Measurements from ENCODE around the gene FLT3.
"Not testable (repeated sequence)": the region's sequence is repeated elsewhere in the genome, so short reads cannot be mapped to it uniquely, and the experiment has no call there.

FLT3 gene

GRCh38 chr13:28099396-28100149, 803 bp downstream of the FLT3 start:
- DNase-seq (ENCODE audit: low read depth): no peak

DNA sequence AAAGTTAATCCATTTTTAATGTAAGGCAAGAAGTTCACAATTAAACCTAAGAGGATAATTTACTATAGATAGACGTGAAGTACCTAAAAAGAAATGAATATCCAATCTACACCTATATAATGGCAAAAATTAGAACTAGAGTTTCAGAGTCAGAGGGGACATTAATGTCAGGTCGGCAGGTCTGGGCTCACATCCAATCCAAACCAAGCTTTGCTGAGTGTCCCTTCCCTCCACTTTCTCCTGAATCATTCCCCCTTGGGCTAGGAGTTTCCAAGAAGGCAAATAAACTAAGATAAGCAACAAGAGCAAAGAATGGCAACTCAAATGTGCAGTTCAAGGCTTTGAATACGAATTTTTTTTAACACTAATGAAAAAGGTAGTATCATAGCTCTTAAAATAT, 2.9 kb downstream of the FLT3 start:
- DNase-seq (ENCODE audit: low read depth): no peak

- DNase-seq (ENCODE audit: low read depth): no peak
Observed at GRCh38 chr13:28094306-28094705, 6.1 kb downstream of the FLT3 start.

DNA sequence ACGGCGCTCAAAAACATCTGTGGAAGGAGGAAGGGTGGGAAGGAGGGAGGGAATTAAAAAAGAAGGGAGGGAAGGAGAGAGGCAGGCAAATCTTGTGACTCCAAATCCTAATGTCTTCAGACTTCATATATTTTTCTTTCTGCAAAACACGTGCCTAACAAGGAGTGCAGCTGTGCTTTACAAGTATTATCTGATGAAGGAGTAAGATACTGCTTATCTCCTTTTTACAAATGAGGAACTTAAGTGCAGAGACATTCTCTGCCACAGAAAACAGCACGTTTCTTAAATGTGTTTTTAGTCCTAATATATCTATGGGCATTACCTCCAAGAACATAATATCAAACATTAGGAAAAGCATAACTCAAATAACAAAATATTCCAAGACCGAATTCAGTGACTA, 6.5 kb downstream of the FLT3 start:
- no peak for DNase-seq (ENCODE audit: low read depth)

DNA sequence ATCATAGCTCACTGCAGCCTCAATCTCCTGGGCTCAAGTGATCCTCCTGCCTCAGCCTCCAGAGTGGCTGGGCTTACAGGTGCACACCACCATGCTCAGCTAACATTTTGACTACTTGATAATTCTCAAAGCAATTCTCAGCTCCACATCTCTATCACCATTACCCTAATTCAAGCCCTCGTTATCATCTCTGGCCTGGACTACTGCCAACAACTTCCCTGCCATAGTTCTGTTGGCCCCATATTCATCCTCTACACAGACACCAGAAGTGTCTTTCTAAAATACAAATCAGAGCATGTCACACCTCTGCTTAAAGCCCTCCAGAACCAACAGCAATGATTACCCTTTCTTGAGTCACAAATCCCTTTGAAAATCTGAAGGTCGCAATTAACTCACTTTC, 7.9 kb downstream of the FLT3 start:
- DNase-seq (ENCODE audit: low read depth): no peak

GRCh38 chr13:28089065-28089464, 11.3 kb downstream of the FLT3 start:
- no peak for DNase-seq (ENCODE audit: low read depth)

- not testable (repeated sequence) for DNase-seq (ENCODE audit: low read depth)
Observed at GRCh38 chr13:28077820-28078219, 22.6 kb downstream of the FLT3 start.

DNA sequence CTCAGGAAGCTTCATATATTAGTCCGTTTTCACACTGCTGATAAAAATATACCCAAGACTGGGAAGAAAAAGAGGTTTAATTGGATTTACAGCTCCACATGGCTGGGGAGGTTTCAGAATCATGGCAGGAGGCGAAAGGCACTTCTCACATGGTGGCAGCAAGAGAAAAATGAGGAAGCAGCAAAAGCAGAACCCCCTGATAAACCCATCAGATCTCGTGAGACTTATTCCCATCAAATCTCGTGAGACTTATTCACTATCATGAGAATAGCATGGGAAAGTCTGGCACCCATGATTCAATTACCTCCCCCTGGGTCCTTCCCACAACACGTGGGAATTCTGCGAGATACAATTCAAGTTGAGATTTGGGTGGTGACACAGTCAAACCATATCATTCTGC, 23.1 kb downstream of the FLT3 start:
- no peak for DNase-seq (ENCODE audit: low read depth)

DNA sequence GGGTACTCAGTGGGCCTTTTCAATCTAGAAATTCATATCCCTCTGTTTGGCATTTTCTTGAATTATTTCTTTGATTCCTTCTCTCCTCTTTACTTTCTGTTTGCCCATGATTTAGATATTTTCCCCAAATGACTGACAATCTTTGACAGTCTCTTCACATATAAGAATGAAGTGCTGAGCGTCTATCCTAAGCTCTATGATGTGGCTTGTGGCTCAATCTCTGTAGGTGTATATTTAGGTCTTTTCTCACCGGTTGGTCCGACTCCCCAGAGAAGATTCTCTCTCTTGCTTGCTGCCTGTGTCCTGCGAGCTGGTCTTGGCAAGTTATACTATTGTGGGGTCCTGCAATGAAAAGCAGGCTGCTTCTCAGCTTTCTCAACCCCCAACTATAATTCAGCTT, 29.0 kb downstream of the FLT3 start:
- DNase-seq (ENCODE audit: low read depth): no peak

DNA sequence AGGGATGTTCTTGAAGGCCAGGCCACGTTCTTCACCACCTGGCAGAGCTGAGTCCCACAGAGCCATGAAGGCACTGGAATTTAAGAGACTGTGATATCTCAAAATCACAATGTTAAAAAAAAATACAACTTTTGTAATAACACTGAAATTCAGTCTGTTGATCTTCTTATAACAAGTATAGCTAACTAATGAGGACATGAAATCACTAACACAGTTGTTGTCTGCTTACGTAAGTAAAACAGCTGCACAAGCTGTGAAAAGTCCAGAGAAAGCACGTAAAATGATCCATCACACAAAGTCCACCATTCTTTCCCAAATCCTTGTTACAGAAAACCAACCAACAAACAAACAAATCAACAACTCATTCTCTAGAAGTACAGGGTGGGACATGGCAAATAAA, 32.9 kb downstream of the FLT3 start:
- no peak for DNase-seq (ENCODE audit: low read depth)

DNA sequence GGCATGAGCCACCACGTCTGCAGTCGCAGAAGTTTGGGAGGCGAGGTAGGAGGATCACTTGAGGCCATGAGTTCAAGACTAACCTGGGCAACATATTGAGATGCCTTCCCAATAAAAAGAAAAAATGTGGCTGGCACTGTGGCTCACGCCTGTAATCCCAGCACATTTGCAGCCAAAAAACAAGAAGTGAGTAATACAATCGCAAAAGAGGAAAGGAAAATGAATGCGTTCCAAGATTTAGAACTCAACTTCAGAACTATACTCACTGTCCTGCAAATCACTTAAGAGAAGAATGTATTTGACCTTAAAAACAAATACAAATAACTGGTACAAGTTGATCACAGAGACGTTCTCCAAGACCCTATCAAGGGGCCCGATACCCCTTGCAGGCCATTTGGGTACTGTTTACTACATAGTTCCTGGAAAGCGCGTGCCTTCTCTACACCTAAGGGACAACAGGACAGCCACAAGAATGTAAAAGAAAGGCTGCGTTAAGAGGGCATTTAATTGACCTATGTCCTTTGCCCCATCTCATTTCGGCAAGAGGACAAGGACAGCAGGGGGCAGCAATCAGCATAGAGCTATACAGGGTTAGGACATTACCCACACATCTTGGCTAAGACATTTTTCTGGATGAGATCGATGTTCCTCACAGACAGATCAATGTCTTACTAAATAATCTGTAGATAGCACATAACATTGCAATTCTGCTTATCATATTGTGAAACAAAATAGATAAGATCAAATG, 41.3 kb downstream of the FLT3 start:
- DNase-seq (ENCODE audit: low read depth): peak; percentile 19

GRCh38 chr13:28056970-28057712, 43.2 kb downstream of the FLT3 start:
- no peak for DNase-seq (ENCODE audit: low read depth)

- no peak for DNase-seq (ENCODE audit: low read depth)
Observed at GRCh38 chr13:28056426-28056825, 44.0 kb downstream of the FLT3 start.

- DNase-seq (ENCODE audit: low read depth): no peak
Observed at GRCh38 chr13:28055357-28055756, 45.0 kb downstream of the FLT3 start.

DNA sequence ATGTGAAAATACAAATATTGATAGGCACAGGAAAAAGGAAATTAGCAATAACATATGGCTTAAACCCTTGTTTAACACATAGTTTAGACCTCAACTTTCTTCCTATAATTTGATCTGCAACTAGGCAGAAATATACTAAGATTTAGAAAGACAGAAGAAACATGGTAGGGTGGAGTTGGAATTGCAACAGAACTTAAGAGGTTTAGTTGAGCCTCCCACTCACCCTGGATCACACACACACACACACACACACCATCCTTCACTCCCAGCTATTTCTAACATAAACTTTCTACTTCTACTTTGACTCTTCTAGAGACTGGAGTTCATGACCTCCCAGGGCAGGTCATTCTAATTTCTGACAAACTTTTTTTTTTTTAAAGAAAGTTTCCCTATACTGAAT, 47.4 kb downstream of the FLT3 start:
- DNase-seq (ENCODE audit: low read depth): no peak

DNA sequence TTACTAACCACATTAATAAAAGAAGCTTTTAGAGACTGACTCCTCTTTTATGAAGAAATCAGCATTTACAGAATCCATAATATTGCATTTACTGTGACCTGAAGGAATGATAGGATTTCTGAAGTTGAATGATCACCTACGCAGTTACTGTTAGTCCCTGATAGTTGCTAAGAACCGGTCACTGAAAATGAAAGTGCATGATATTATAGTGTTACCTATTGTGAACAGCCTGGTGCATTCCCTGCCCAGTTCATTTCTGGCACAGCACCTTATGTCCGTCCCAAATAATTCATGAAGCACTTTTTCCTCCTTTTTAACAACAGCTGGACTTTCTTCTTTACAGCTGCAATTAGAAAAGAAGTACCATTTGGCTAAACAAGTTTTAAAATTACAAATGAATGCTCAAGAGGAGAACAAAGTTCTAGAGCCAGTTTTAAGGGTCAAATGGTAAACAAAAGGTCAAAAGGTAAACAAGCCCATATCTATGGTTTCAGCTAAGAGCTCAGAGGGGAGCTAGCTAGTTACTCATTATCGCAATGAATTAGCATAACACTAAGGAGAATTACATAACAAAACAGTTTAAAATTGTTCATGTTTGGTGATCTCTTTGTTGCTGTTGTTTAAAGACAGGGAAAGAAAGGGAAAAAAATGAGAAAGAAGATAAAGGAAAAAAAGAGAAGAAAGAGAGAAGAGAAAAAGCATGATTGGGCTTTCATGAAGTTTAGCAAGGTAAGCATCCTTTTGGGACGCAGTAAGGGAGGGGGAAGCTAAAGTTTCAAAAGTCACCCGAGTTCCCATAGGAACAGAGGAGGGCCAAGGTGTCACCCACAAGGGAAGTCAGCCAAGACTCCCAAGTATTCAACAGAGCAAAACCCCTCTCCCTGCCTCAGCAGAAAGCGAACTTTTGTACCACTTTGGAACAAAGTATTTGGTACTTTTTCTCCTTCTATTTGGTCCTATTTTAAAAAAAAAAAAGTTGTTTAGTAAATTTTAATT, 50.2 kb downstream of the FLT3 start:
- no peak for DNase-seq (ENCODE audit: low read depth)

- DNase-seq (ENCODE audit: low read depth): no peak
Observed at GRCh38 chr13:28049215-28049614, 51.2 kb downstream of the FLT3 start.

GRCh38 chr13:28048768-28049167, 51.6 kb downstream of the FLT3 start:
- no peak for DNase-seq (ENCODE audit: low read depth)

DNA sequence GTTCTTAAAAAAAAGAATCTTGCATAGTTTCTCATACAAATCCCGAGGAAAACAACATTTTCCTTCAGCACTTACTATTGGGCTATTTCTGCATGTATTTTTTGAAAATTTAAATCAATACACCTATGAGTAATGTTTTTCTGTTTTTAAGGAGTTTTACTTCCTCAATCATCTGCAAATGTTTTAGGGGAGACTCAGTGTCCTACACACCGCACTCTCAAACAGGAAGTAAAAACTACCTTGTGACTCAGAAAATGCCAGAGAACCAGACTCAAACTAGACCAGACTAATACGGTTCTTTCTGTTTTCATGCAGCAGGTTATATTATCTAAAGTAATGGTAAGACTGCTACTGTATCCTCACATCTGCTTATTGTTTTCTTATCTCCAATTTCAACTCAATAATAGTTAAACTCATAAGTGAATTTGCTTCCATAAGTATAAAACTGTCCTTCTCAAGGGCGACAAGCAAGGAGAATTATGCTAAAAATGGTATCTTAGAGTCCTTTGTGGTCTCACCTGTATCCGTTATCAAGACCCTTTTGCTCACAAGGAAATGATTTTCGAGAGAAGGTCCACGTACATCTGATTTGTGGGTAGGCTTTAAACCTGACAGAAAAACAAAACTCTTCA, 52.5 kb downstream of the FLT3 start:
- no peak for DNase-seq (ENCODE audit: low read depth)

- no peak for DNase-seq (ENCODE audit: low read depth)
Observed at GRCh38 chr13:28046981-28047380, 53.4 kb downstream of the FLT3 start.

- DNase-seq (ENCODE audit: low read depth): no peak
Observed at GRCh38 chr13:28045861-28046260, 54.5 kb downstream of the FLT3 start.
